Measurements from ENCODE around the gene MCU.
"Not testable (repeated sequence)": the region's sequence is repeated elsewhere in the genome, so short reads cannot be mapped to it uniquely, and the experiment has no call there.

GRCh38 chr10:72737357-72737756, 45.4 kb downstream of the MCU start:
- TF ChIP-seq, protein P1, sequence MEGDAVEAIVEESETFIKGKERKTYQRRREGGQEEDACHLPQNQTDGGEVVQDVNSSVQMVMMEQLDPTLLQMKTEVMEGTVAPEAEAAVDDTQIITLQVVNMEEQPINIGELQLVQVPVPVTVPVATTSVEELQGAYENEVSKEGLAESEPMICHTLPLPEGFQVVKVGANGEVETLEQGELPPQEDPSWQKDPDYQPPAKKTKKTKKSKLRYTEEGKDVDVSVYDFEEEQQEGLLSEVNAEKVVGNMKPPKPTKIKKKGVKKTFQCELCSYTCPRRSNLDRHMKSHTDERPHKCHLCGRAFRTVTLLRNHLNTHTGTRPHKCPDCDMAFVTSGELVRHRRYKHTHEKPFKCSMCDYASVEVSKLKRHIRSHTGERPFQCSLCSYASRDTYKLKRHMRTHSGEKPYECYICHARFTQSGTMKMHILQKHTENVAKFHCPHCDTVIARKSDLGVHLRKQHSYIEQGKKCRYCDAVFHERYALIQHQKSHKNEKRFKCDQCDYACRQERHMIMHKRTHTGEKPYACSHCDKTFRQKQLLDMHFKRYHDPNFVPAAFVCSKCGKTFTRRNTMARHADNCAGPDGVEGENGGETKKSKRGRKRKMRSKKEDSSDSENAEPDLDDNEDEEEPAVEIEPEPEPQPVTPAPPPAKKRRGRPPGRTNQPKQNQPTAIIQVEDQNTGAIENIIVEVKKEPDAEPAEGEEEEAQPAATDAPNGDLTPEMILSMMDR (IDR thresholded peaks at IDR 0.05): not testable (repeated sequence)
- not testable (repeated sequence) for TF ChIP-seq EZH2 (IDR thresholded peaks at IDR 0.05; ENCODE audit: borderline replicate concordance, insufficient read depth, low read depth, low read length, poor library complexity, severe bottlenecking)

All from B cell (primary cell).